NB4 (cell line): ENCODE measurements around the gene HBZ.

Experiments
- CTCF ChIP-seq: IDR thresholded peaks from one replicate; pipeline ENCODE4 v1.5.1; 2012; ENCODE audit warnings: low read depth, low read length
- MAX ChIP-seq: IDR thresholded peaks from 2 replicates; pipeline ENCODE4 v1.6.1; 2011; ENCODE audit warnings: low read depth, low read length
- MYC ChIP-seq: IDR thresholded peaks from 2 replicates; pipeline ENCODE4 v1.6.1; 2011; ENCODE audit warnings: low read depth, low read length
- POLR2A ChIP-seq: IDR thresholded peaks from 2 replicates; pipeline ENCODE4 v1.6.1; 2011; ENCODE audit warnings: mild to moderate bottlenecking; ENCODE audit not compliant: insufficient read length; ENCODE audit errors: extremely low read depth

- TF ChIP-seq MAX (no peak), POLR2A (no peak), CTCF (no peak), MYC (no peak)
These were observed 13.3 kb downstream of the HBZ start, which contains the start of gene HBM for GRCh38 chr16:165539-166374.
